ENCODE results near the gene IER2. TPM values are rescaled to one million over a fixed set of nuclear protein-coding genes. Genes with fewer than 3 reads are reported as not detected.

IER2 gene
- total RNA-seq, 2 experiments from 2014 or later, result 64.3 to 79.5 TPM

- Histone ChIP-seq H3K4me3 (ENCODE audit: low read depth, low read length, poor library complexity, severe bottlenecking) (no peak overlapping the region), H3K36me3 (ENCODE audit: insufficient read depth, low read length) (peaks cover 45% of the 10 kb centered on the region; the same call in 1 of the 2 replicates), H3K4me2 (ENCODE audit: low read length) (no peak overlapping the region), H3K9me2 (ENCODE audit: insufficient read depth, low read length) (no peaks in the 10 kb centered on the region), H4K20me1 (ENCODE audit: insufficient read depth, low read length) (peaks cover 20% of the 10 kb centered on the region), H3K9me3 (ENCODE audit: low read length) (no peaks in the 10 kb centered on the region), H3K27ac (ENCODE audit: low read depth, low read length, poor library complexity, severe bottlenecking) (no peak overlapping the region), H3K4me1 (ENCODE audit: insufficient read depth, low read length, poor library complexity, severe bottlenecking) (peaks cover 21% of the 10 kb centered on the region), H3K79me2 (ENCODE audit: insufficient read depth, low read depth, low read length) (peaks cover 49% of the 10 kb centered on the region), H2AFZ (ENCODE audit: low read length) (no peak overlapping the region)
- intact Hi-C loops (cut with micrococcal nuclease; ENCODE audit: unreplicated experiment), result no loop called here
- POLR2A ChIA-PET, result interaction anchor here (0.5 to 1.1 kb wide), 2 partner anchors 9 to 18 kb away, joined by 3 read pairs; no protein-coding TSS in a partner anchor
- no peak for DNase-seq (ENCODE audit: low spot score)
- BruUV-seq (replicated peaks), result no TSS peak
- CTCF ChIA-PET (ENCODE audit: unreplicated experiment), result no interaction called here
- TF ChIP-seq EZH2phosphoT487 (IDR thresholded peaks at IDR 0.05; ENCODE audit: borderline replicate concordance, low read depth, low read length), result no peak
- no peak for TF ChIP-seq CTCF (conservative IDR thresholded peaks at IDR 0.05; ENCODE audit: low read length)
Observed at GRCh38 chr19:13122980-13123957, 26.9 kb upstream of the IER2 start.

- TF ChIP-seq CTCF (conservative IDR thresholded peaks at IDR 0.05; ENCODE audit: low read length) (no peak), EZH2phosphoT487 (IDR thresholded peaks at IDR 0.05; ENCODE audit: borderline replicate concordance, low read depth, low read length) (no peak)
- no peaks in the 10 kb centered on the region for H3K4me1 ChIP-seq (ENCODE audit: insufficient read depth, low read length, poor library complexity, severe bottlenecking)
- CTCF ChIA-PET (ENCODE audit: unreplicated experiment), result no interaction called here
- peaks cover 4% of the 10 kb centered on the region; the same call in 1 of the 2 replicates for H4K20me1 ChIP-seq (ENCODE audit: insufficient read depth, low read length)
- no TSS peak for BruUV-seq (replicated peaks)
- H3K36me3 ChIP-seq (ENCODE audit: insufficient read depth, low read length), result peaks cover 67% of the 10 kb centered on the region
- no peak overlapping the region for H3K4me3 ChIP-seq (ENCODE audit: low read depth, low read length, poor library complexity, severe bottlenecking)
- no peak overlapping the region for H3K4me2 ChIP-seq (ENCODE audit: low read length)
- no peak for DNase-seq (ENCODE audit: low spot score)
- no peaks in the 10 kb centered on the region for H3K9me2 ChIP-seq (ENCODE audit: insufficient read depth, low read length)
- H2AFZ ChIP-seq (ENCODE audit: low read length), result no peak overlapping the region
- H3K27ac ChIP-seq (ENCODE audit: low read depth, low read length, poor library complexity, severe bottlenecking), result no peak overlapping the region
- H3K9me3 ChIP-seq (ENCODE audit: low read length), result no peaks in the 10 kb centered on the region
- peaks cover 19% of the 10 kb centered on the region; the same call in 1 of the 2 replicates for H3K79me2 ChIP-seq (ENCODE audit: insufficient read depth, low read depth, low read length)
- POLR2A ChIA-PET, result interaction anchor here (1.0 kb wide), 1 partner anchor 24 kb away, joined by 3 read pairs; no protein-coding TSS in a partner anchor
- intact Hi-C loops (cut with micrococcal nuclease; ENCODE audit: unreplicated experiment), result no loop called here
Observed at GRCh38 chr19:13127051-13127450, 23.2 kb upstream of the IER2 start.
